Astrocyte of the spinal cord (primary cell): ENCODE data around the gene SCAF4.

Source experiments
- DNase-seq: peaks from one replicate; pipeline ENCODE4 v3.0.0; 2011; ENCODE audit warnings: low read depth, low spot score
- H3K4me3 ChIP-seq: 2 replicates; pipeline ENCODE4 v1.5.1; 2011; ENCODE audit warnings: low read depth, mild to moderate bottlenecking, low read length, moderate library complexity
- CTCF ChIP-seq: IDR thresholded peaks from 2 replicates; pipeline ENCODE4 v1.5.1; 2012; ENCODE audit warnings: low read depth, mild to moderate bottlenecking, low read length, inconsistent platforms
- in situ Hi-C: cut with HindIII; loops from 2 replicates; pipeline ENCODE4 v1.10.0; 2017; ENCODE audit warnings: low sequenced_read_pairs

SCAF4 gene

GRCh38 chr21:31708541-31708940, 23.4 kb downstream of the SCAF4 start:
- in situ Hi-C loops: no loop called here
- DNase-seq: no peak

GRCh38 chr21:31707499-31707898, 24.4 kb downstream of the SCAF4 start:
- no peak for TF ChIP-seq CTCF
- in situ Hi-C loops: no loop called here
- H3K4me3 ChIP-seq: no peak overlapping the region
- no peak for DNase-seq

More at GRCh38 chr21:31708541-31708940, 23.4 kb downstream of the SCAF4 start:
- H3K4me3 ChIP-seq: no peak overlapping the region
- TF ChIP-seq CTCF: no peak

GRCh38 chr21:31706562-31706961, 25.4 kb downstream of the SCAF4 start:
- no peak for TF ChIP-seq CTCF
- DNase-seq: no peak
- in situ Hi-C loops: no loop called here
- H3K4me3 ChIP-seq: no peak overlapping the region

GRCh38 chr21:31700040-31700439, 31.9 kb downstream of the SCAF4 start:
- TF ChIP-seq CTCF: no peak
- in situ Hi-C loops: no loop called here
- no peak for DNase-seq

GRCh38 chr21:31698461-31698860, 33.5 kb downstream of the SCAF4 start:
- no peak for TF ChIP-seq CTCF
- no peak overlapping the region for H3K4me3 ChIP-seq
- no peak for DNase-seq
- in situ Hi-C loops: no loop called here

More at GRCh38 chr21:31700040-31700439, 31.9 kb downstream of the SCAF4 start:
- H3K4me3 ChIP-seq: no peak overlapping the region

GRCh38 chr21:31696424-31696823, 35.5 kb downstream of the SCAF4 start:
- in situ Hi-C loops: no loop called here
- no peak overlapping the region for H3K4me3 ChIP-seq
- no peak for DNase-seq
- no peak for TF ChIP-seq CTCF

- no peak for DNase-seq
- in situ Hi-C loops: no loop called here
- H3K4me3 ChIP-seq: no peak overlapping the region
- no peak for TF ChIP-seq CTCF
These were observed 38.7 kb downstream of the SCAF4 start for GRCh38 chr21:31693222-31693621.
